ENCODE data around the gene CBX4.
"Not testable (repeated sequence)": the region's sequence is repeated elsewhere in the genome, so short reads cannot be mapped to it uniquely, and the experiment has no call there.

CBX4 gene

GRCh38 chr17:79859676-79860615 is 20.7 kb upstream of the CBX4 start:
- no peak for DNase-seq (ENCODE audit: low read depth in 2 of 2)

GRCh38 chr17:79857095-79857494 is 17.9 kb upstream of the CBX4 start:
- no peak for DNase-seq (ENCODE audit: low read depth in 2 of 2)

GRCh38 chr17:79855331-79856124 is 16.3 kb upstream of the CBX4 start:
- no peak for DNase-seq (ENCODE audit: low read depth in 2 of 2)

- DNase-seq (ENCODE audit: low read depth in 2 of 2), result no peak
These were observed 15.1 kb upstream of the CBX4 start for GRCh38 chr17:79854080-79855060.

- DNase-seq (ENCODE audit: low read depth in 2 of 2), result not testable (repeated sequence)
These were observed 13.9 kb upstream of the CBX4 start for GRCh38 chr17:79853168-79853567.

GRCh38 chr17:79852748-79853147 is 13.5 kb upstream of the CBX4 start:
- no peak for DNase-seq (ENCODE audit: low read depth in 2 of 2)

GRCh38 chr17:79851461-79851817 is 12.2 kb upstream of the CBX4 start:
- DNase-seq (ENCODE audit: low read depth in 2 of 2), result no peak

- no peak for DNase-seq (ENCODE audit: low read depth in 2 of 2)
These were observed 11.6 kb upstream of the CBX4 start for GRCh38 chr17:79850571-79851460.

GRCh38 chr17:79849953-79850352 is 10.7 kb upstream of the CBX4 start:
- DNase-seq (ENCODE audit: low read depth in 2 of 2), result no peak

GRCh38 chr17:79848370-79848766 is 9.1 kb upstream of the CBX4 start:
- DNase-seq (ENCODE audit: low read depth in 2 of 2), result no peak

- DNase-seq (ENCODE audit: low read depth in 2 of 2), result no peak
These were observed 8.6 kb upstream of the CBX4 start for GRCh38 chr17:79847698-79848369.

GRCh38 chr17:79845601-79845949 is 6.3 kb upstream of the CBX4 start:
- DNase-seq (ENCODE audit: low read depth in 2 of 2), result no peak

- DNase-seq (ENCODE audit: low read depth in 2 of 2), result peak in 1 of 2 donors; percentile 56
These were observed 5.8 kb upstream of the CBX4 start for GRCh38 chr17:79844869-79845600.

GRCh38 chr17:79843816-79844800 is 4.9 kb upstream of the CBX4 start:
- DNase-seq (ENCODE audit: low read depth in 2 of 2), result no peak

- DNase-seq (ENCODE audit: low read depth in 2 of 2), result no peak
These were observed 4.2 kb upstream of the CBX4 start for GRCh38 chr17:79843474-79843815.

- no peak for DNase-seq (ENCODE audit: low read depth in 2 of 2)
These were observed 3.6 kb upstream of the CBX4 start for GRCh38 chr17:79842656-79843473.

- DNase-seq (ENCODE audit: low read depth in 2 of 2), result no peak
These were observed 3.0 kb upstream of the CBX4 start for GRCh38 chr17:79842136-79842655.

All from stimulated activated CD4-positive, alpha-beta T cell treated with anti-CD3 and anti-CD28 coated beads, Interleukin-1b, Interleukin-23, amount 100 ng/mL, for 4 hours (primary cell).